Measurements from ENCODE around the gene LUZP4.
A peak's percentile ranks its signal among the peaks of the same experiment; 100 is the strongest.

- no peak for TF ChIP-seq MYC (CRISPR knock-in tag; IDR thresholded peaks at IDR 0.05; ENCODE audit: borderline replicate concordance)
- TF ChIP-seq ZNF24 (IDR thresholded peaks at IDR 0.05) = no peak
- TF ChIP-seq ZSCAN5A (CRISPR knock-in tag; IDR thresholded peaks at IDR 0.05; ENCODE audit: borderline replicate concordance) = no peak
- TF ChIP-seq ZHX1 (CRISPR knock-in tag; IDR thresholded peaks at IDR 0.05; ENCODE audit: low read depth) = no peak
- TF ChIP-seq CTCF (CRISPR knock-in tag; IDR thresholded peaks at IDR 0.05) = no peak
- TF ChIP-seq NR3C1 (CRISPR knock-in tag; IDR thresholded peaks at IDR 0.05) = no peak
- TF ChIP-seq MEIS2 (CRISPR knock-in tag; IDR thresholded peaks at IDR 0.05) = peak; percentile 63; the same call in 1 of the 2 replicates
- peak; percentile 17; the same call in 1 of the 2 replicates for TF ChIP-seq NR2F6 (IDR thresholded peaks at IDR 0.05)
- peak; percentile 61 for TF ChIP-seq NR2F6 (CRISPR knock-in tag; IDR thresholded peaks at IDR 0.05)
Measured at GRCh38 chrX:115344885-115345614, 55.5 kb downstream of the LUZP4 start.
